Measurements from ENCODE around the gene IPO4.

The IPO4 gene

GRCh38 chr14:24172261-24172860 lies 16.3 kb downstream of the IPO4 start:
- DNase-seq, result no peak

- DNase-seq, result peak; percentile 61
Measured at GRCh38 chr14:24171422-24172260, 17.0 kb downstream of the IPO4 start, which contains the start of gene REC8. Gene REC8, plus strand, starts transcription at chr14:24172080. Its CDS starts 473 bp downstream, at chr14:24172553.

- DNase-seq, result no peak
Measured at GRCh38 chr14:24167469-24168114, 21.0 kb downstream of the IPO4 start.

GRCh38 chr14:24165785-24166184 lies 22.8 kb downstream of the IPO4 start:
- DNase-seq, result no peak

GRCh38 chr14:24164518-24164991 lies 24.1 kb downstream of the IPO4 start:
- DNase-seq, result no peak

- no peak for DNase-seq
Measured at GRCh38 chr14:24162093-24162492, 26.5 kb downstream of the IPO4 start.

GRCh38 chr14:24160850-24161804 lies 27.5 kb downstream of the IPO4 start, which contains the start of gene IRF9:
Gene IRF9, plus strand, starts transcription at chr14:24161265. Its CDS starts 880 bp downstream, at chr14:24162145.
- DNase-seq, result peak; percentile 64

GRCh38 chr14:24160499-24160849 lies 28.1 kb downstream of the IPO4 start:
- DNase-seq, result no peak

- no peak for DNase-seq
Measured at GRCh38 chr14:24159777-24160498, 28.7 kb downstream of the IPO4 start.

- DNase-seq, result no peak
Measured at GRCh38 chr14:24157331-24157730, 31.3 kb downstream of the IPO4 start.

- no peak for DNase-seq
Measured at GRCh38 chr14:24156840-24157239, 31.8 kb downstream of the IPO4 start.

GRCh38 chr14:24155100-24155499 lies 33.5 kb downstream of the IPO4 start:
- DNase-seq, result no peak

- DNase-seq, result no peak
Measured at GRCh38 chr14:24151404-24152080, 37.1 kb downstream of the IPO4 start.

- DNase-seq, result no peak
Measured at GRCh38 chr14:24150993-24151392, 37.6 kb downstream of the IPO4 start.

GRCh38 chr14:24150567-24150966 lies 38.0 kb downstream of the IPO4 start:
- no peak for DNase-seq

GRCh38 chr14:24150061-24150460 lies 38.6 kb downstream of the IPO4 start:
- no peak for DNase-seq

- DNase-seq, result no peak
Measured at GRCh38 chr14:24149302-24149969, 39.2 kb downstream of the IPO4 start.

- DNase-seq, result no peak
Measured at GRCh38 chr14:24147761-24148428, 40.7 kb downstream of the IPO4 start.

GRCh38 chr14:24146978-24147760 lies 41.4 kb downstream of the IPO4 start, which contains the start of gene RNF31:
Gene RNF31, plus strand, starts transcription at chr14:24147498. Its CDS starts 201 bp downstream, at chr14:24147699.
- peak; percentile 90 for DNase-seq
